ENCODE data around the gene CYP3A5. TPM values are rescaled to one million over a fixed set of nuclear protein-coding genes. Genes with fewer than 3 reads are reported as not detected.

CYP3A5 gene
- total RNA-seq, 1 donor from 2014 or later: not detected

GRCh38 chr7:99621271-99621670 lies 58.5 kb downstream of the CYP3A5 start:
- H3K27me3 Mint-ChIP-seq (ENCODE audit: unreplicated experiment): no peaks in the 10 kb centered on the region
- peak; percentile 73 for DNase-seq (ENCODE audit: extremely low spot score, unreplicated experiment)
- no peak overlapping the region for H3K4me3 Mint-ChIP-seq (ENCODE audit: unreplicated experiment)
- H3K36me3 Mint-ChIP-seq (ENCODE audit: unreplicated experiment): peaks cover 57% of the 10 kb centered on the region
- peaks cover 24% of the 10 kb centered on the region for H3K4me1 Mint-ChIP-seq (ENCODE audit: unreplicated experiment)
- no peak for TF ChIP-seq CTCF (IDR thresholded peaks at IDR 0.05)
- no peaks in the 10 kb centered on the region for H3K9me3 Mint-ChIP-seq (ENCODE audit: unreplicated experiment)
- no peak overlapping the region for H3K27ac Mint-ChIP-seq (ENCODE audit: unreplicated experiment)

GRCh38 chr7:99619571-99620130 lies 60.1 kb downstream of the CYP3A5 start:
- DNase-seq (ENCODE audit: extremely low spot score, unreplicated experiment): peak; percentile 84
- H3K4me3 Mint-ChIP-seq (ENCODE audit: unreplicated experiment): no peak overlapping the region
- H3K9me3 Mint-ChIP-seq (ENCODE audit: unreplicated experiment): no peaks in the 10 kb centered on the region
- TF ChIP-seq CTCF (IDR thresholded peaks at IDR 0.05): no peak
- H3K36me3 Mint-ChIP-seq (ENCODE audit: unreplicated experiment): peaks cover 42% of the 10 kb centered on the region
- H3K27ac Mint-ChIP-seq (ENCODE audit: unreplicated experiment): no peak overlapping the region
- peaks cover 25% of the 10 kb centered on the region for H3K4me1 Mint-ChIP-seq (ENCODE audit: unreplicated experiment)
- no peaks in the 10 kb centered on the region for H3K27me3 Mint-ChIP-seq (ENCODE audit: unreplicated experiment)

GRCh38 chr7:99618726-99619125 lies 61.1 kb downstream of the CYP3A5 start:
- Mint-ChIP-seq H3K9me3 (ENCODE audit: unreplicated experiment) (no peaks in the 10 kb centered on the region), H3K36me3 (ENCODE audit: unreplicated experiment) (peaks cover 34% of the 10 kb centered on the region), H3K27me3 (ENCODE audit: unreplicated experiment) (no peaks in the 10 kb centered on the region), H3K27ac (ENCODE audit: unreplicated experiment) (no peak overlapping the region), H3K4me1 (ENCODE audit: unreplicated experiment) (peaks cover 25% of the 10 kb centered on the region), H3K4me3 (ENCODE audit: unreplicated experiment) (peak overlapping the region; percentile 92)
- TF ChIP-seq CTCF (IDR thresholded peaks at IDR 0.05): no peak
- DNase-seq (ENCODE audit: extremely low spot score, unreplicated experiment): no peak

GRCh38 chr7:99617192-99617781 lies 62.5 kb downstream of the CYP3A5 start:
- no peak for TF ChIP-seq CTCF (IDR thresholded peaks at IDR 0.05)
- Mint-ChIP-seq H3K9me3 (ENCODE audit: unreplicated experiment) (no peaks in the 10 kb centered on the region), H3K27ac (ENCODE audit: unreplicated experiment) (peak overlapping the region; percentile 91), H3K4me3 (ENCODE audit: unreplicated experiment) (peak overlapping the region; percentile 92), H3K27me3 (ENCODE audit: unreplicated experiment) (no peaks in the 10 kb centered on the region), H3K4me1 (ENCODE audit: unreplicated experiment) (peaks cover 25% of the 10 kb centered on the region), H3K36me3 (ENCODE audit: unreplicated experiment) (peaks cover 26% of the 10 kb centered on the region)
- peak; percentile 54 for DNase-seq (ENCODE audit: extremely low spot score, unreplicated experiment)

- Mint-ChIP-seq H3K36me3 (ENCODE audit: unreplicated experiment) (peaks cover 23% of the 10 kb centered on the region), H3K27ac (ENCODE audit: unreplicated experiment) (peak within 1 kb of the TSS; percentile 91), H3K4me1 (ENCODE audit: unreplicated experiment) (peaks cover 25% of the 10 kb centered on the region), H3K4me3 (ENCODE audit: unreplicated experiment) (peak within 1 kb of the TSS; percentile 92), H3K27me3 (ENCODE audit: unreplicated experiment) (no peaks in the 10 kb centered on the region), H3K9me3 (ENCODE audit: unreplicated experiment) (no peaks in the 10 kb centered on the region)
- peak; percentile 58 for TF ChIP-seq CTCF (IDR thresholded peaks at IDR 0.05)
- peak; percentile 93 for DNase-seq (ENCODE audit: extremely low spot score, unreplicated experiment)
Measured at GRCh38 chr7:99616359-99617191, 63.2 kb downstream of the CYP3A5 start, which contains the start of gene ZSCAN25. TSS of gene ZSCAN25 (plus strand) at chr7:99616946. CDS start at chr7:99619607, 2,661 bp downstream.
